ENCODE measurements around the gene DMAP1.

Gene DMAP1

DNA sequence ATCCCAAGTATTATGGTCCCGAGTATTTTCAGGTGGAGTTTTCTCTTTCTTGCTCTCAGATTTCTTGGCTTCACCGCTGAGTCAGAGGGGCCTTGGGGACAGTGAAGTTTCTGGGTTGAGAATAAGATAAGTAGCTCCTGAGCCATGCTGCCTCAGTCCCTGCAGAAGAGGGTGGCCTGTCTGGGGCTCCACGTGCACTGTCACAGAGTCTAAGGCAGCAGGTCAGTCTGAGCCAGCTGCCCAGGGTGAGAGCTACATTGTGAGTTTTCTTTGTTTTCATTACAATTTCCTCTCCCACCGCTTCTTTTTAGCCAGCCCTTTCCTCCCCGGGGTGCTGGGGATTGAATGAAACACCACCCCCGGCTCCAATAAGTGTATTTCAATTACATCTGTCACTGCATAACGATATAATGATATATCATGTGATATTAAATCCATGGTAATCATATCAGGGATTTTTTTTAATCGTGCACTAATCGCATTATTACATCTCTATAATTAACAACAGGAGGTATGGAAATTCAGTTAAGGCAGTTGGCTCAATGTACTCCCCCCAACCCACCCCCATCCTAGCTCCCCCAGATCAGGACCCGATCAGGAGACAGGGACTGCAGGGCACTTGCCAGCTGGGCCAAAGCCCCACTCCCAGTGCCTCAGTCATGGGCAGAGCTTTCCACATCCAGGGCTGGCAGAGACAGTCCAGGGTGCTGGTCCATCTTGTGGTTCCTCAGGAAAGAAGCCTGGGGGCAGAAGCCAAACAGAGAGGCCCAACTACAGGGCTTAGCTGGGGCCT, 43.7 kb downstream of the DMAP1 start:
- no peak for DNase-seq

DNA sequence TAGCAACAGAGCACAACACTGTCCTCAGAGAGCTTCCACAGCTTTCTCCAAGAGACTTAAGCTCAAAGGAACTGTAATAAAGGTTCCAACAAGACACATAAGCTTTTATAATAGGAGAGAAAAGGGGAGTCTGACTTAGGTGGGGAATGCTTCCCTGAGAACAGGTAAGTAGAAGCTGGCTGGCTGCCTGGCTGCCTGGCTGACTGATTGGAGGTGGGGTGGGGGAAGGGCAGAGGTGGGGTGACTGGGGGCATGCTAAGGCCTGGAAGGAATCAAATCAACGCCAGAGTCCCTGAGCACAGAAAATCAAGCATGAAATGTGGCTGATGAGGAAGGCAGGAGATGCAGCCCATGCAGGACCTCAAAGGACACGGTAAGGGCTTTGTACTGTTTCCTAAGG, 45.8 kb downstream of the DMAP1 start:
- DNase-seq = no peak

DNA sequence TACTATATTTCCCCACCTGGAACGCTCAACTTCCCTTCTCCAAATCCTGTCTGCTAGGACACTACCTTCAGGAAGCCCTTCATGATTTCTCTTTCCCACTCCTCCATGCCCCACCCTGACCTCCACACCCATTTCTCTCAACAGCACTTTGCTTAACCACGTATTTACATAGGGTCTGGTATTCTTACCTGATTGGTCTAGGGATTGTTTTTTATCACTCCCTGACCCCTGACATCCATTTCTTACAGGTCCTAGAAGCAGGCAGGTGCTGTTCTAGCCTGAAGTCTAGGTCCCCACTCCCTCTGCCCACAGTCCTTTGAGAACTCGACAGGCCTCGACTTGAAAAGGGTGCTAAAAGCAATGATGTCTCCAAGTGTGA, 47.5 kb downstream of the DMAP1 start:
- DNase-seq = no peak

DNA sequence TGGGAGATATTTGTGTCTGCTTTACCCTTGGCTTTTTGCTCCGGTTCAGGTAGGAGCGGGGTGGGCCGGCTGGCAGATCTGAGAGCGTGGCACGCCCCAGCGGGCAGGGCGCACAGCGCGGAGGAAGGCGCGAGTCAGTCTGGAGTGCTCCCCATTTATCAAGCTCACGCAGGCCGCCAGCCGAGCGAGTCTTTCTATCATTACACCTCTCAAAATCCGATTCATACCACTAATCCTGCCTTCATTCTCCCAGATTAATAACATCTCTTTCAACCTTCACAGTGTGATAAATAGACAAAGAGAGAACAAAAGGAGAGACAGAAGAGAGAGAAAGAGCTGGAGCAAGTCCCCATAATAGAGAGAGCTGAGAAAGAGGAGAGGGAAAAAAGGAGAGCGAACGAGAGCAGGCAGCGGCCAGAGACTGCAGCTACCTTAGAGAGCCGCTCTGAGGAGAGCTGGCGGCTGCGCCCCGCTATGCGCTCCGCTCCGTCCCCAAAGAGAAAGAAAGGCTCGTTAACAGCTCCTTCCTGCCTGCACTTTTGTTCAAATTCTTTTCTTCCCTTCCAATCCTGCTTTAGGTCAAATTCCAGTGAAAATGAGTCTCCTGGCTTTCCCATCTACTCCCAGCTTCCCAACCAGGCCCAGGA, 48.0 kb downstream of the DMAP1 start:
- DNase-seq = no peak

DNA sequence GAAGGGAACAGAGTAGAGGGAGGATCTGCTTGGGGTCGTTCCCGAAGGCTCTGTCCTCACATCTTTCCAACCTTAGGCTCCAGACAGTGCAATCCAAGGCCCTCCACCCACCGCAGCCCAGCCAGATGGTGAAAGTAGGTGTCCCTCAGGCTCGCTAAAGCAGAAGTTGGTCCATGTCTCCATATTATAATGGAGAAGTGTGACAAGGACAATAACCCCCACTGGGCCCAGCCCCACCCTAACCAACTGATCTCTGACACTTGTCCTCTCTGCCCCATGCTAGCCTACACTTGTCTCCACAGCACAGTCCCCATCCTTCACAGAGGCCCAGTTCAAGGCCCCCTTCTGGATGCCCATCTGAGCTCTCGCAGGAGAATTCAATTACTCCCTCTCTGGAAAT, 48.7 kb downstream of the DMAP1 start:
- no peak for DNase-seq

DNA sequence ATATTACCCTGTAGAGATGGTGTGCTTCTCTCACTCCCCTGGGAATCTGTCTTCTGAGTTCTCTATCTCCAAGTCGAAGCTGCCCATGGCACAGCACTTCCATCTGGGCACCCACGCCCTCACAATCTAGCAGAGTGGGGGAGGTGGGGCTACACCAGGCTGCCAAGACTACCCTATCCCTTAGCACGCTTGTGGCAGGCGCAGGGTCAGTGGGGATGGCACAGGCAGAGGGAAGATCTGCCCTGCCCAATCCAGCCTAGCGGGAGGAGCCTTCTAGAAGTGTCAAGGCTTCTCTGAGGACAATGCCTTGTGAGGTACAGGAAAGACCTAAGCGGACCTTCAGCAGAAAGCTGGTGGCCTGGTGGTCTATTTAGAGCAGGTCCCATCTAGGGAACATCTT, 49.1 kb downstream of the DMAP1 start:
- no peak for DNase-seq

DNA sequence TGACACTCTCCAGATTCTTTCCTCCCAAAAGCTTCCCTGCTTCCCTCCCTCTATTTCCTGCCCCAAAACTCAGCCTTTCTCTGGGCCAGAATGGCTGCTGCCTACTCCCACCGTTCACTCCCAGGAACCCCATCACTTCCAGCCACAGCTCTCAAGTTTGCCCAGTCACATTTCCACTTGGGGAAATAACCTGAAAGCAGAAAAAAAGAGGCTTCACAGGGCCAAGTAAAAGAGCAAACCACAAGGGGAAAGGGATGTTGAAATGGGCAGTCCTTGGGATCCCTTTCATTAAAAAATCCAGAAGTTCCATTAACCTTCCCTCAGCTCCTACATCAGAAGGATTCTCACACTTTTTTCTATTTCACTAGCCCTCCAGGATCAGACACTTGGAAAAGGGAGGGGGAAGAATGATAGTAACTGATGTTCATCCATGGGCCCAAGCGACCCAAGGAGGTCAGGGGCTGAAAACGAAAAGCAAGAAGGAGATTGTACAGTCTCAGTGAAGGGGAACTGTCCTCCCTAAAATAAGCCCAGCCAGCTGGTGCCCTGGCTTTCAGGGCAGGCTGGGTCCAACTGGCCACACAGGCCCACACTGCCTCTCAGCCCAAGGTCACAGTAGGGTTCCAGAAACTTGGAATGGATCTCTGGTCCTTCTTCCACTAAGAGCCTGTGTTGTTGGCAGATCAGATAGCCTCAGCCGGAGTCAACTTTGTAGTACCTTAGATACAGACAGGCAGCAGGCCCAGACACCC, 49.7 kb downstream of the DMAP1 start:
- DNase-seq = no peak

DNA sequence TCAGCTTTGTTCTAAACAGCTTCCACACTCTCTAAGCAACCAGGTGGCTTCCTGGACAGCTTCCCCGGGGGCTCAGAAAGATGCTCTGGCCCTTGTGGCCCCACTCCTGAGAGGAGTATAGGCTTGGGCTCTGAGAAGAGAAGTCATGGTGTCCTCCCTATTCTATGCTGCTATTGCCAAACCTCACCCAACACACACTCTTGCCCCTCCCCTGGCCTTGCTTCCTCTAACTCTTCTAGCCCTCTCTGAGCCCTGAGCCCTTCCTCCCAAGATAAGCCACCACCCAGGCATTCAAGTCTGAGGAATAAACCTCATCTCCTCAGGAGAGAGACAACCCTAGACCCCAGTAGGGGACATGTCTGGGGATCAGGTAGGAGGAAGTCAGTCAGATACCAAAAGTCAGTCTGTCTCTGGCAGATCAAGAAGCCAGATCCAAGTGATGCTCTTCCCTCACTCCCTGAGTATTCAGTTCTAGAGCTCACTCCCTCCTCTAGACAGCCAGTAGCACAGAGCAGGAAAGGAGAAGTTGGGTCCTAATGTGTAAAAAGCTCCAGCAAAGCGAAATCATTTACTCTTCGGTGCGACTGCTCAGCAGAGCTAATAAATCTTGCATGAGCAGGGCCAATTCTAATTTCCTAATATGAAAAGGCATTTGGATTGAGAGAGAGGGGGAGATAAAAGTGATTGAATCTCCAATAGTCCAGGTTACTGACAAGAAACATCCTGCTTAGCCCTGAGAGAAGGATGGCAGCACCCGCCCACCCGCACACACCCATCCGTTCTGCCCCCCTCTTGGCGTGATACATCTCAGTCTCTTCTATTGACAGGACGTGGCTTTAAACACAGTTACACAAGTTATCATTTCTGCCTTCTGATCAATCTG, 50.5 kb downstream of the DMAP1 start:
- DNase-seq = no peak

DNA sequence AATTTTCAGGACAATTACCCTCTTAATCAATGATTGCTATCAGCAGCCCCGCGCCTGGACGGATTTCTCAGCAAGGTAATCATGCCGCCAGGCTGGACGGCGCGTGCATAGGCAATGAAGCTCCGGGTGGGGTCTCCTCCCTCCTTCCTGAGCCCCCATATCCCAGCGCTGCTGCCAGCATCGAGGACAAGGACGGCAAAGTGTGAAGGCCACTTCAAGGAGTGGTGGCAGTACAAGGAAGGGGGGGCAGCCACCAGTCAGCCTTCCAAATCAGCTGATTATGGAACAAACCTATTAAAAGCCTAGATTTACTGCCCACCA, 51.1 kb downstream of the DMAP1 start:
- DNase-seq = no peak

DNA sequence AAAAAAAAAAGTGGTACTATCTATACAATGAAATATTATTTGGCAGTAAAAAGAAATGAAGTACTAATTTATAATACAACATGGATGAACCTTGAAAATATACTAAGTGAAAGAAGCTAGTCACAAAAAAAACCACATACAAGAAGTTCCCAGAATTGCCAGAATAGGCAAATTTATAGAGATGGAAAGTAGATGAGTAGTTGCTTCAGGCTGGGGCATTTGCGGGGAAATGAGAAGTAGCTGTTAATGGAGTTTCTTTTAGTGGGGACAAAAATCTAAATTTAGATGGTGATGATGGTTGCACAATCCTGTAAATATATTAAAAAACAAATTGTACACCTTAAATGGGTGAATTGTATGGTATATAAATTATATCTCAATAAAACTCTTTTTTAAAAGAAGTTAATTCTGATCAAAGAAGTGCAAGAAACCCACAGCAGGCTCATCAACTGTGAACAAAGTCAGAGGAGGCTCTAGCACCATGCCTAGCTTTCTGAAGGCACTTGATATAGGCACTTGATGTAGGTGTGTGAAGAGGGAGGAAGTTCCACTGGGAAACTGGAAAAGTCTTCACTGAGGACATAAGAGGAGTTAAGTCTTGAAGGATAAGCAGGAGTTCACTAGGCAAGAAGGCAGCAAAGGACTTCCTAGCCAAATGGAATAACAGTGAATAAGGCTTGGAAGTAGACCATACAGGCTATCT, 52.5 kb downstream of the DMAP1 start:
- no peak for DNase-seq

DNA sequence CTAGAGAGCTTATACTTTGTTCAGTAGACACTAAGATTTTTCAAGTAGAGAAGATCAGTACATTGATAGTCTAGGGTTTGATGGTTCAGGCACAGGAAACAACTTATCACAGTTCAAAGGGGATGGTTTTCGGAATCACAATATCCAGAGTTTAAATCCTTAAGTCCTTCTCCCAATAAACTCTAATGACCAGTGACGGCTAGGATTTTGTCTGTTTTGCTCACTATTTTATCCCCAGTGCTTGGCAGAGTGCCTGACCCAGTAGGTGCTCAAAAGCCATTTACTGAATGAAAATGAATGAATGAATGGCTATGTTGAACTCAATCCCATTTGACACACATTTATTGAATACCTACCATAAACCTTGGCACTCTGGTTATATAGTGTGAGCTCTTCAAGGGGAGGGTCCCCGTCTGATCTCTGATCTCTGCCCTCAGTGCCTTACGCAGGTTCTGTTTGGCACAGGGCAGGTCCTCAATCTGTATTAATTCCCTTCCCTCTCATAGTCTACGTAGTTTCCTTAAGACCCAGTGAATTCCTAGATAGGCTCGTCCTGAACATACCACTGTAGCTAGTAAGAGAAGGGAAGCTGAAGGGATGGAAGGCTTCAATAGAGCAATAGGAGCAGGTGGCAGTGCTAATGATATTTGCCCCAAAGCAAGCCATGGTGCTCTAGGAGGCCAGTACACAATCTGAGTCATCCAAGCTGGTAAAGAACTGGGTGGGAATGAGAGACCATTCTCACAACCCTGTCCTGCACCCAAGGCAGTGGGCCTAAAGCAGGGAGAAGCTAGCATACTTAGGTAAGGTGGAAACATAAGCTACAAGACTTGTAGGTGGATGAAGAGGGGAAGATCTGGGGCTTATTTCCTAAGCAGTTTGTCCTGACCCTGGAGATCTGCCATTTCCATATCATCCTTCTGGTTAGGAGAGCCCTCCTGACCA, 53.4 kb downstream of the DMAP1 start:
- no peak for DNase-seq

DNA sequence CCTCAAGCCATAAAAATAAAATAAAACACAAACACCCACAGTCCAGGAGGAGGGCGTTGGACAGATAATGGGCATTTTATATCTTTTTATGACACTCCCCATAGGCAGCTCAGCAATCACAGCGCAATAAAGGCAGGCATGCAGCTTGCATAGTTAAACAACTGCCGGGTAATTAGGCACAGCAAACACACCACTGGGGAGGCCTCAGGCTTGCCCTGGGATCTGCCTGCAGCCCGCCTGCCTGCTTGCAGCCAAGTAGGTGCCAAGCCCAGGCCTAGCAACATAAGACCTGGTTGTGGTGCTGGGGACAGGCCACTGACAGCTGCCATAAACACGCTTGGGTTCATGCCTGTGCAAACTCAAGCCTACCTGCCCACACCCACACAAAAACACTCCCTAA, 54.2 kb downstream of the DMAP1 start:
- no peak for DNase-seq

DNA sequence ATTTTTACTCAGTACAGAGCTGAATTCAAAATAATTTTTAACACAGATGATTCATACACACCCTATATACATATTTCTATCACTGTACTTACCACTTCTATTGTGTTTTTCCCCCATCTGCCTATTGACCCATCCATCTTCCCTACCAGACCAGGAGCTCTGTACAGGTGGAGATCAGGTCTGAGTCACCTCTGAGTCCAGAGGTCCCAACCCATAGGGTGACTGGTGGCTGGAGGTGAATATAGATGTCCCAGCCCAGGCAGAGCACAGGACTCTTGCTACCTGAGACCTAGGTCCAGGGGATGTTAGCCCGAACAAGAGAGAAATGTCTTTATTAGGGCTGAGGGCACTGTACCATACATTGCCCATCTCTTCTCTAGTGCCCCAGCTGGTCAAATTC, 54.8 kb downstream of the DMAP1 start:
- DNase-seq = no peak

All from activated naive CD4-positive, alpha-beta T cell treated with anti-CD3 and anti-CD28 coated beads, Interleukin-2, amount 50 U/mL, for 16 hours (primary cell).